Globus pallidus (tissue), 1 donor: ENCODE measurements around the gene OR51B4.
"Not testable (repeated sequence)": the region's sequence is repeated elsewhere in the genome, so short reads cannot be mapped to it uniquely, and the experiment has no call there.

Experiments
- DNase-seq: peaks from one replicate; pipeline ENCODE4 v3.0.0-alpha.2; 2015; ENCODE audit warnings: low spot score

OR51B4 gene

DNA sequence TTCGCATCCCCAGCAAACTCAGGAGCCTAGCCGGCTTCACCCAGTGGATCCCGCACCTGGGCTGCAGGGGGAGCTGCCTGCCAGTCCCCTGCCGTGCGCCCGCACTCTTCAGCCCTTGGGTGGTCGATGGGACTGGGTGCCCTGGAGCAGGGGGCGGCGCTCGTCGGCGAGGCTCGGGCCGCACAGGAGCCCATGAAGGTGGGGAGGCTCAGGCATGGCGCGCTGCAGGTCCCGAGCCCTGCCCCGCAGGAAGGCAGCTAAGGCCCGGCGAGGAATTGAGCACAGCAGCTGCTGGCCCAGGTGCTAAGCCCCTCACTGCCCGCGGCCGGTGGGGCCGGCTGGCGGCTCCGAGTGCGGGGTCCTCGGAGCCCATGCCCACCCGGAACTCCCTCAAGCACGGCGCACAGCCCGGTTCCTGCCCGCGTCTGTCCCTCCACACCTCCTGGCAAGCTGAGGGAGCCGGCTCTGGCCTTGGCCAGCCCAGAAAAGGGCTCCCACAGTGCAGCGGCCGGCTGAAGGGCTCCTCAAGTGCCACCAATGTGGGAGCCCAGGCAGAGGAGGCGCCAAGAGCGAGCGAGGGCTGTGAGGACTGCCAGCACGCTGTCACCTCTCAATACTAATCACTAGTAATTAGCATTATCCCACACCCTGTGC, 7.3 kb downstream of the OR51B4 start:
- DNase-seq, result not testable (repeated sequence)

DNA sequence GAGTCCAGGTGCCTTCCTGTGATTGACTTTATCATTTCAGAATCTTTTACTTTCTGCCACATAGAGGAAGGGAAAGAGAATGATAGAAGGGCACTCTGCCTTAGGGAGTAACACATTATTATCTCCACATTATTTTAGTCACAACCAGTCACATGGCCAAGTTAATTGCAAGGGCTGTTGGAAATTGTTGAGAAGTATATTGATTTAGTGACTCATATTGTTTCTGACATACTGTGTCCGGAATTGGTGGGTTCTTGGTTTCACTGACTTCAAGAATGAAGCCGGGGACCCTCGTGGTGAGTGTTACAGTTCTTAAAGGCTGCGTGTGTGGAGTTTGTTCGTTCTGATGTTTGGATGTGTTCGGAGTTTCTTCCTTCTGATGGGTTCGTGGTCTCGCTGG, 8.7 kb downstream of the OR51B4 start:
- no peak for DNase-seq

DNA sequence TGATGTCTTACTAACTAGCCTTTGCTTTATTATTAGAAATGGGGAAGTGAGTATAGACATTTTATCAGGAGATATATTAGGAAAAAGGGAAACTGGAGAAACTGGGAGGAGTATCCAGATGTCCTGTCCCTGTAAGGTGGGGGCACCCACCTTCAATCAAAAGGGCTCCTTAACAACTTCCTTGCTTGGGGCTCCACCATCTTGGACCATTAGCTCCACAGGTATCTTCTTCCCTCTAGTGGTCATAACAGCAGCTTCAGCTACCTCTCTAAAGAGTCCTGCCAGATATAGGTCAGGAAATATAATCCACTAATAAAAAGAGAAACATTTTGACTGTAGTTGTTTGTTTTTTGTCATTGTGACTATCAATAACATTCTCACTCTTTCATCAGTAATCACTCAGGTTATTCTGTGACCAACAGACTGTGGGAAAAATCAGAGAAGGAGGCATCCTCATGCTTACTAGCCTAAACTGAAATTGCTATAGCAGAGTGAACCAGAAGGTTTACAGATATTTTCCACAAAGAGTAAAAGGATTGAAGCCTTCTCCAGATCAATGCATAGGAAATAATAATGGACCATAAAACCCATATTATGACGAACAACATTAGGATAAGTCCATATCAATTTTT, 10.4 kb downstream of the OR51B4 start:
- no peak for DNase-seq

DNA sequence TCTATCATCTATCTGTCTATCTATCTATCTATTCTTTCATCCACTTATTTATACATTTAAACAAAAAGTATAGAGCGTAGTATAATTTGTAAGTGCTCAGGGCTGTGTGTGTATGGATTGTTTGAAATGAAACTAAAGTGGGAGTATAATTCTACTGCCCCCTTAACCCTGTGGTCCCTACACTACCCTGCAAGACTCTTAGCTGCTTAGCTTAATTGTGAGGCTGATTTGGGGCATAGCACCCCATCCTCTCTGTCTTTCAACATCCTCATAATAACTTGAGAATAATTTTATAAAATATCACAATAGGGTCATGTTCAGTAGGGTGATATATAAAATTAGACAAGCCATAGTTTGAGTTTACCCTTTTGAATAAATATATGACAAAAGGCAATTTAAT, 11.6 kb downstream of the OR51B4 start:
- DNase-seq, result no peak

DNA sequence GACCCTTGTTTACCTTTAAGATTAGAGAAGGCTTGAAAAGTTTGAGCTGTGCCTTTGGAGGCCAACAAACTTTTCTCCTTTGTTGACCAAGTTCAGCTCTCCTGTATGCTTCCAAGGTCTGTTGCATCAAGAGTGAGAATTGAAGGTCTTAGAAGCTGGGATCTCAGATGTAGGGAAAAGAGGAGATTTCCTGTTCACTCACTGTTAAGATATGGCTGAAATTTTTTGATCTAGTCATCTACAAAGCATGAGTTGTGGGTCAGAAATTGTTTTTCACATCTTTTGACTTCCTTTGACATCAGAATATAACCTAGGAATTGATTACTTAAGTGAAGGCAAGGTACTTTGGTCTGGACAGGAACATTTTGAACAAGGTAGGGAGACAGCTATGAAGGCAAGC, 12.1 kb downstream of the OR51B4 start:
- DNase-seq, result no peak

DNA sequence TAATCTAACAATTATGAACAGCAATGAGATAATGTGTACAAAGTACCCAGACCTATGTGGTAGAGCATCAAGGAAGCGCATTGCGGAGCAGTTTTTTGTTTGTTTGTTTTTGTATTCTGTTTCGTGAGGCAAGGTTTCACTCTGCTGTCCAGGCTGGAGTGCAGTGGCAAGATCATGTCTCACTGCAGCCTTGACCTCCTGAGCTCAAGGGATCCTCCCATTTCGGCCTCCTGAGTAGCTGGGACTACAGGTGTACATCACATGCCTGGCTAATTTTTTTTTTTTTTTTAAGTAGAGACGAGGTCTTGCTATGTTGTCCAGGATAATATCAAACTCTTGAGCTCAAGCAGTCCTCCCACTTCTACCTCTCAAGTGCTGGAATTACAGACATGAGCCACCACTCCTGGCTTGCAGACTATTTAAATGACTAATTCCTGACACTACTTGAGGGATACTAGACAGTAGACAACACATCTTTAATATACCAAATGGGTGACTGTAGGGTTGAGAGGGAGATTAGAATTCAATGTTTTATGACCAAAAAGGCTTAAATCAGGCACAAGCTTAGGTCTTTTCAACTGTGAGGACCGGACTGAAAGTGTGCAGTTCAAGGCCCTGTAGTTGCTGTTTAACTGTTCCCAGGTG, 12.7 kb downstream of the OR51B4 start:
- no peak for DNase-seq

DNA sequence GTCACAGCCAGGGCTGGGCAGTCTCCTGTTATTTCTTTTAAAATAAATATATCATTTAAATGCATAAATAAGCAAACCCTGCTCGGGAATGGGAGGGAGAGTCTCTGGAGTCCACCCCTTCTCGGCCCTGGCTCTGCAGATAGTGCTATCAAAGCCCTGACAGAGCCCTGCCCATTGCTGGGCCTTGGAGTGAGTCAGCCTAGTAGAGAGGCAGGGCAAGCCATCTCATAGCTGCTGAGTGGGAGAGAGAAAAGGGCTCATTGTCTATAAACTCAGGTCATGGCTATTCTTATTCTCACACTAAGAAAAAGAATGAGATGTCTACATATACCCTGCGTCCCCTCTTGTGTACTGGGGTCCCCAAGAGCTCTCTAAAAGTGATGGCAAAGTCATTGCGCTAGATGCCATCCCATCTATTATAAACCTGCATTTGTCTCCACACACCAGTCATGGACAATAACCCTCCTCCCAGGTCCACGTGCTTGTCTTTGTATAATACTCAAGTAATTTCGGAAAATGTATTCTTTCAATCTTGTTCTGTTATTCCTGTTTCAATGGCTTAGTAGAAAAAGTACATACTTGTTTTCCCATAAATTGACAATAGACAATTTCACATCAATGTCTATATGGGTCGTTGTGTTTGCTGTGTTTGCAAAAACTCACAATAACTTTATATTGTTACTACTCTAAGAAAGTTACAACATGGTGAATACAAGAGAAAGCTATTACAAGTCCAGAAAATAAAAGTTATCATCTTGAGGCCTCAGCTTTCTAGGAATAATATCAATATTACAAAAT, 13.4 kb downstream of the OR51B4 start:
- no peak for DNase-seq

DNA sequence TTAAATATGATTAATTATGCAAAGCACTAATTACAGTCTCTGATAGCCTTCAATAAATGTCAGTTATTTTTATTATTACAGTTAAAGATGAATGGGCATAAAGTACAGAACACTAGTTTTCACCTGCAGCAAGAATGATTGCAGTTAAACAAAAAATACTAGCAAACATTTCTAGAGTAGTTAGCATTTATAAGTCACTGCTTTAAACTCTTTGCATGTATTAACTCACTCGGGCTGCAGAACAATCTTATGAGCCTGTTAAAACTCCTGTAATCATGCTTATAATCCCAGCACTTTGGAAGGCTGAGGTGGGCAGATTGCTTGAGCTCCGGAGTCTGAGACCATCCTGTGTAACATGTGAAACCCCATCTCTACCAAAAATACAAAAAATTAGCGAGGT, 14.8 kb downstream of the OR51B4 start:
- no peak for DNase-seq

DNA sequence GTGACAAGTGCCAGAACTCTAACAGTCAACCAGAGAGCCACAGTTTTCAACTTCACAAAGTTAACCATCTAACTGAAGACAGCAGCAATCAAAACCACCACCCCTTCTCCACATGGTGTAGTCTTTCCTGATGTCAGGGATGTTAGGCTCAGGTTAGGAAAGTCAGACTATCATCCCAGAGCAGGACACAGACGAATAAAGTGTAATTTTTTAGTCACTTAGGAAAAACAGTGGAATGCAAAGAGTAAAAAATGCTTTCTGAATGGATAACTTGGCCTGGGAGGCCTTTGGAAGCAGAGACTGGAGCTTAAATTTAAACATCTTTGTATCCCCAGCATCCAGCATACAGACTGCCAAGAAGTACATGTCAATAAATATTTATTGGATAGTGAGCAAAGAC, 15.4 kb downstream of the OR51B4 start:
- no peak for DNase-seq

DNA sequence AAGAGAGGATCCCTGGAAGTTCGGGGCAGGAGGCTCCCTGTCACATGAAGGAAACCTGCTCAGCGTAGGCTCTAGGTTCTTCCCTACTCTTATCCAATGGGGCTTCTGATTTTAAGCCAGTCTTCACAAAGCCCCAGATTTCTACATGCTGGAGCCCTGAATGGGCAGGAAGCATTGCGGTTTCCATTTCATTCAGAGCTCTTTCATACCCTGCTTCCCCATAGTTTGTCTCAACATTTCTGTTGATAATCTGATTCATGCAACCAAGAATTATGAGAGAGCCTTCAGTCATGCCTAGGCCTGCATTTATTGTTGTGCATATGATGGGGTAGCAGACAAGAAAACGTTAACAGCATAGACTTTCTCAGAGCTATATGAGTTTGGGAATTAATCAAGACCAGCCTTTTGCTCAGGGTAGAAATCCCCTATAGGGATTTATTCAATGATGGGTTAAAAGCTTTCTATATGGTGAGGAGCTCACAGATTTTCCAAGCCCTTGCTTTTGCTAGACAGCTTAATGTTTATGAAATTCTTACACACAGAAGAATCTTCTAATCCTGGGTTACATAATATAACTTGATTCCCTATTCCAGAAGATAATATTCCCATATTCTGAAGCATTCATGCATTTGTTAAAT, 15.9 kb downstream of the OR51B4 start:
- no peak for DNase-seq

DNA sequence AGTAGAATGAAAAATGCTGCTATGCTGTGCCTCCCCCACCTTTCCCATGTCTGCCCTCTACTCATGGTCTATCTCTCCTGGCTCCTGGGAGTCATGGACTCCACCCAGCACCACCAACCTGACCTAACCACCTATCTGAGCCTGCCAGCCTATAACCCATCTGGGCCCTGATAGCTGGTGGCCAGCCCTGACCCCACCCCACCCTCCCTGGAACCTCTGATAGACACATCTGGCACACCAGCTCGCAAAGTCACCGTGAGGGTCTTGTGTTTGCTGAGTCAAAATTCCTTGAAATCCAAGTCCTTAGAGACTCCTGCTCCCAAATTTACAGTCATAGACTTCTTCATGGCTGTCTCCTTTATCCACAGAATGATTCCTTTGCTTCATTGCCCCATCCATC, 17.1 kb downstream of the OR51B4 start:
- DNase-seq, result no peak

DNA sequence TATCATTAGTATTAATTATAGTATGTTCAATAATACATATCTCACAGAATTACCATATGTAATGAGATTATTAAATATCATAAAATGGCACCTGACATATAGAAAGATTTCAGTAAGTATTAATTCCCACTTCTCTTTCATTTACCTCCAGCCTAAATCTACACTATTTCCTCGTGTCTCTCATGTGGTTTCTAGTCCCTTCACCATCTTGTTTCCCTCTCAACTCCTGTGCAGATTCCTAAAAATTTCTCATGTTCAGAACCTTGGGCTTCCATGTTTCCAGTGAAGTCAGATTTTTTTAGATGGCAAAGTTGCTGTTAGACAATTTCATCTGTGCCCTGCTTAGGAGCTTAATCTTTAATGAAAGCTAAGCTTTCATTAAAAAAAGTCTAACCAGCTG, 17.9 kb downstream of the OR51B4 start:
- no peak for DNase-seq

DNA sequence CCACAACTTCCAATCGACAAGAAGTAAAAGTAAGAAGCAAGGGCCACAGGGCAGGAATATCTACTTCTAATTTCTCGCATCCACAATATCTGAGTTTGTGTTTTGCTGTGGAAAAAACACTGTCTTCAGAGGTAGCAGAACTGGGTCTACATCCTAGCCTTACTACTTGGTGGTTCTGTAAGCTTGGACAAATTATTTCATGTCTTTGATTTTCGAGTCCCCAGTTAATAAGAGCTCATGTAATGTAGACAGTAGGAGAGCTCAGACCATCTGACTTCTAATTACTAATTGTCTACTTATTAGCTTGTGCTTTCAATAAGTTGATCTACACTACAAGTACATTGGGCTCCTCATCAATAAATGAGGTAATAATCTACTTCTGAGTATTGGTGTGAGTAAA, 18.7 kb downstream of the OR51B4 start:
- no peak for DNase-seq

DNA sequence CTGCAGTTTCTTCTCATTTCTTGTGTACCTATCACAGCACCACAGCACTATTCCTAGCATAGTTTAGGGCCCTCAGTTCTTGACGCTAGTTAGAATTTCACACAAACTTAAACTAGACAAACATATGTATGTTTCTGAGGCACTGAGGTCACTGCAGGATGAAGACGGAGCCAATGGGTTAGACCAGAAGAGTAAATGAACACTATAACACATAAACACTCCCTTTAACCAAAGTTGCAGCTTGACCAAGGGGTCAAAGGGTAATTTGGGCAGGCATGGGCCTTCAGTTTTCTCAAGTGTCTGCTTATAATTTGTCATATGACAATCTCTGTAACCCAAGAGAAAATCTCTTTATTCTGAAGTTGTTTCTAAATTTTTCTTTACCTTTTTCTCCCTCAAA, 19.1 kb downstream of the OR51B4 start:
- no peak for DNase-seq

DNA sequence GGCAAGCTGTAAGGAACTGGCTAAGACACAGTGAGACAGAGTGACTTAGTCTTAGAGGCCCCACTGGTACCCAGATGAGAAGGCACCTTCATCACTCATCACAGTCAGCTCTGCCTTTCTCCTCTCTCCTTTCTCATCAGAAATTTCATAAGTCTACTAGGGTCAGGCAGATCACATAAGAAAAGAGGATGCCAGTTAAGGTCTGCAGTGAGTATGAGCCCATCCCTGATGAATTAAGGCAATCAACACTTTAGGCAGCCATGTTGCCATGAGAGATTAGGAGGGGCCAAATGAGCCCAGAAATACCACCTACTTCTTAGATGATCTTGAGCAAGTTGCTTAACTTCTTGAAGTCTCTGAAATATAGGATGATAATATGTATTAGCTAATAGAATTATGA, 20.1 kb downstream of the OR51B4 start:
- DNase-seq, result no peak

DNA sequence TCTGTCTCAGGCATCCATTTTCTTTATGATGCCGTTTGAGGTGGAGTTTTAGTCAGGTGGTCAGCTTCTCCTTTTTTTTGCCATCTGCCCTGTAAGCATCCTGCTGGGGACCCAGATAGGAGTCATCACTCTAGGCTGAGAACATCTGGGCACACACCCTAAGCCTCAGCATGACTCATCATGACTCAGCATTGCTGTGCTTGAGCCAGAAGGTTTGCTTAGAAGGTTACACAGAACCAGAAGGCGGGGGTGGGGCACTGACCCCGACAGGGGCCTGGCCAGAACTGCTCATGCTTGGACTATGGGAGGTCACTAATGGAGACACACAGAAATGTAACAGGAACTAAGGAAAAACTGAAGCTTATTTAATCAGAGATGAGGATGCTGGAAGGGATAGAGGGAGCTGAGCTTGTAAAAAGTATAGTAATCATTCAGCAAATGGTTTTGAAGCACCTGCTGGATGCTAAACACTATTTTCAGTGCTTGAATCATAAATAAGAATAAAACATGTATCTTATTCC, 21.1 kb downstream of the OR51B4 start:
- no peak for DNase-seq

DNA sequence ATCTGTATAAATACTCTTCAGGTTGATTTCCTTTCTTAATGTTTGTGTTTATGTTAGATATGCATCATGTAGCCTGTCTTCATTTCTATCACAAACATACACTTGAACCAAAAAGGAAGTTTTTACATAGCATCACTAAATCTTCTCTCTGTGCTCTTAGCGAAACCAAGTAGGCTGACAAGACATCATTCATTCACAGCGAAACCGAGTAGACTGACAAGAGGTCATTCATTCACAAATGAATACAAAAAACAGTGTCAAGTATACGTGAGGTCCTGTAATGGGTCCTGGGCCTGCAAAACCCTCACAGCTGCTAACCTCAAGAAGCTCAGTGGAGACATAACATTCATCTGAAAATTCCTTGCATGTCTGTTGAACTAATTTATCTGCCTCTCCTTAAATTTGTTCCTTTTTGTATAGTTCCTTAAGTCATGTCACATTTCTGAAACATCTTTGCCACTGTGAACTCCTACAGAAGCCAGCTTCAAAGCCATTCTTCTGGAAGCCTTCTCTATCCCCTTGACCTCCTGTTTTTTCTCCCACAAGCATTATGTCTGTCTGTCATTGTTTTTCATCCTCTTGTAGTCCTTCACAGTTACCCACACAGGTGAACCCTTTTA, 22.2 kb downstream of the OR51B4 start:
- DNase-seq, result no peak

DNA sequence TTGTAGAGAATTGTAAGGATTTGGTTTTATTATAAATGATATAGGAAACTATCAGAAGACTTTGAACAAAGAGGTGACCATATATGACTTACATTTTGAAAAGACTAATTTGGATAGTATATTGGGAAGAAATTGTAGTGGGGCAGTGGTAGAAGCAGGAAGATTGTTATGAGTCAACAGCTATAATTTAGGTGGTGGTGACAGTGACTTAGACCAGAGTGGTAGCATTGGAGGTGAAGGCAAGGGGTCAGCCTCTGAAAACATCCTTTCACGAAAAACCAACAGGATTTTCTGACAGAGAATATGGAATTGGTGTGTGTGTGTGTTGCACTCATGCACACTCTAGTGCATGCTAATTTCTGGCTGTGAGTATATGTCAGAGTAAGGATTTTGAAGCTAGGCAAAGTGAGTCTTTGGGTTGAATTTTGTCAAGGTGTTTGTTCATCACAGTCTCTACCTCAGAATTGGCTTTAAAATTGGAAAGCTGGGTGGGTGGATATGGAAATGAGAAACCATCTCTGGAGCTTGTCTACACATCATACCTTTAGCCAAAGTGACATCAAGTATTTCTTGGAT, 23.9 kb downstream of the OR51B4 start:
- DNase-seq, result no peak

DNA sequence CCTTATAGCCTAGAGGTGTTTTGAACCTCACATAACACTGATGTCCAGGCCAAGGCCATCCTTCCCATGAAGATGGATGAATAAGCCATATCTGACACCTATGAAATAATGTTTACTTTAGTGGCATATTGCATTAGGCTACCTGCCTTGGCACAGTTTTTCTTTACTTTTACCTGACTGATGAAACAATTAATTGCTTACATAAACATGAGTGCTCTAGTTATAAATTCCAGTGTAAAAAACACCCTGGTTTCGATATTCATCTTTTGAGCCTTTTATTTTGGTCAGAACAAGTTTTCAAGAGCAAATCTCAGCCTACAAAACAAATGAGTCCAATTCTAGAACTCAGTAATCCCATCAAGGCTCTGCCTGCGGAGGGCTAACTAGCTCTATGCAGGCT, 25.0 kb downstream of the OR51B4 start:
- DNase-seq, result no peak

DNA sequence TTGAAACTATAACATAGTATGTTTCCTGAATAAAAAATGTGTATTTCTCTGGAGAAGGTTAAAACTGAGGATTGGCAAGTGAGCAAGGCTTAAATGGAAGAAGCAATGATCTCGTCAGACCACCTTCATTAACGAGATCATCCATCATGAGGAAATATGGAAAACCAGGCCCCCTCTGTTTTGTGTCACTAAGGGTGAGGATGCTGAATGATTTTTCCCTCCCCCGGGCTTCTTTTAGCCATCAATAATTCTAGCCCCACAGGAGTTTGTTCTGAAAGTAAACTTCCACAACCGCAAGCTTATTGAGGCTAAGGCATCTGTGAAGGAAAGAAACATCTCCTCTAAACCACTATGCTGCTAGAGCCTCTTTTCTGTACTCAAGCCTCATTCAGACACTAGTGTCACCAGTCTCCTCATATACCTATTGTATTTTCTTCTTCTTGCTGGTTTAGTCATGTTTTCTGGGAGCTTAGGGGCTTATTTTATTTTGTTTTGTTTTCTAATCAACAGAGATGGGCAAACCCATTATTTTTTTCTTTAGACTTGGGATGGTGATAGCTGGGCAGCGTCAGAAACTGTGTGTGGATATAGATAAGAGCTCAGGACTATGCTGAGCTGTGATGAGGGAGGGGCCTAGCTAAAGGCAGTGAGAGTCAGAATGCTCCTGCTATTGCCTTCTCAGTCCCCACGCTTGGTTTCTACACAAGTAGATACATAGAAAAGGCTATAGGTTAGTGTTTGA, 26.2 kb downstream of the OR51B4 start:
- no peak for DNase-seq

DNA sequence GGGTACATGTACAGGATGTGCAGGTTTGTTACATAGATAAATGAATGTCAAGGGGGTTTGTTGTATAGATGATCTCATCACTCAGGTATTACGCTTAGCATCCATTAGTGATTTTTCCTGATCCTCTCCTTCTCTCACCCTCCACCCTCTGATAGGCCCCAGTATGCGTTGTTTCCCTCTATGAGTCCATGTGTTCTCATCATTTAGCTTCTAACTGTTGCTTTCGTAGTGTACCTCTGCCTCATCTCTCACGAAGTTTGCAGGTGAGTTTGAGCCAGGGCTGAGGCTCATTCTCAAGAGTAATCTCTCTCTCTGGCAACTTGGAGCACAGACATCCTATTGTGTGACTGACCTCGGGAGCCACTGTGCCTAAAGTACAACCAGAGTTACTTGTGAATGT, 27.4 kb downstream of the OR51B4 start:
- no peak for DNase-seq
